H1 (cell line): Measurements from ENCODE around the gene IRF4. TPM values are rescaled to one million over a fixed set of nuclear protein-coding genes. Genes with fewer than 3 reads are reported as not detected.

ENCODE experiments used
- CTCF ChIA-PET: fragments of 300-600 bp; sonication (Branson Sonifier 250); formaldehyde crosslinking; loops from one replicate; lab custom pipeline; 2021; ENCODE audit not compliant: partially characterized antibody; lab: Charles Lee
- POLR2A ChIA-PET: fragments of 300-600 bp; sonication (Branson Sonifier 250); formaldehyde crosslinking; loops from one replicate; lab custom pipeline; 2021; ENCODE audit warnings: inconsistent platforms; ENCODE audit not compliant: partially characterized antibody; lab: Charles Lee
- DNase-seq, 2 experiments: peaks; one replicate each; pipeline versions ENCODE4 v3.0.0 to v3.0.0-alpha.2; 2010 to 2022; ENCODE audit warnings: low spot score in 2 of 2, low read depth in 1 of 2, mixed read lengths in 1 of 2
- FAIRE-seq: peaks from 2 replicates; lab custom pipeline; 2011; peaks lifted over from hg19 to GRCh38; lab: Jason Lieb, UNC
- H2AFZ ChIP-seq: 2 replicates; pipeline ENCODE4 v1.8.1; 2012; ENCODE audit warnings: low read length, inconsistent platforms
- H2AK5ac ChIP-seq: 2 replicates; pipeline ENCODE4 v1.6.1; 2013; ENCODE audit warnings: low read depth, low read length
- H2BK120ac ChIP-seq: replicated peaks from 2 replicates; pipeline ENCODE3; 2013; ENCODE audit warnings: low read depth, low read length, inconsistent platforms
- H2BK12ac ChIP-seq: 2 replicates; pipeline ENCODE4 v1.6.1; 2013; ENCODE audit warnings: low read depth, low read length
- H2BK15ac ChIP-seq: 2 replicates; pipeline ENCODE4 v1.6.1; 2013; ENCODE audit warnings: low read length
- H2BK20ac ChIP-seq: 2 replicates; pipeline ENCODE4 v1.6.1; 2013; ENCODE audit warnings: low read length
- H2BK5ac ChIP-seq: 2 replicates; pipeline ENCODE4 v1.6.1; 2013; ENCODE audit warnings: low read depth, low read length
- H3K14ac ChIP-seq: 2 replicates; pipeline ENCODE4 v1.6.1; 2013; ENCODE audit warnings: inconsistent platforms; ENCODE audit not compliant: insufficient read length
- H3K18ac ChIP-seq: 2 replicates; pipeline ENCODE4 v1.6.1; 2013; ENCODE audit warnings: low read length; ENCODE audit errors: extremely low read depth
- H3K23ac ChIP-seq: 2 replicates; pipeline ENCODE4 v1.6.1; 2013; ENCODE audit warnings: inconsistent platforms; ENCODE audit not compliant: insufficient read length
- H3K23me2 ChIP-seq: 2 replicates; pipeline ENCODE4 v1.6.1; 2013; ENCODE audit warnings: low read depth, low read length
- H3K27ac ChIP-seq: 2 replicates; pipeline ENCODE4 v1.6.1; 2011; ENCODE audit warnings: low read depth, low read length, inconsistent platforms
- H3K27me3 ChIP-seq, 4 experiments: replicated peaks in 1 of 4; 1 replicate in 1 of 4; 2 replicates in 3 of 4; pipeline versions ENCODE4 v1.6.1 to v1.8.1; 2011 to 2013; ENCODE audit warnings: low read length in 3 of 4, mild to moderate bottlenecking in 3 of 4, inconsistent platforms in 2 of 4, mixed read lengths in 2 of 4, moderate library complexity in 1 of 4; ENCODE audit not compliant: control insufficient read depth in 3 of 4, insufficient read depth in 3 of 4; ENCODE audit errors: extremely low read depth in 1 of 4
- H3K36me3 ChIP-seq, 4 experiments: 2 replicates each; pipeline versions ENCODE4 v1.6.1 to v1.8.1; 2011 to 2013; ENCODE audit warnings: mild to moderate bottlenecking in 4 of 4, low read length in 3 of 4, moderate library complexity in 2 of 4, control low read depth in 1 of 4, inconsistent platforms in 1 of 4; ENCODE audit not compliant: insufficient read depth in 4 of 4, control insufficient read depth in 2 of 4
- H3K4ac ChIP-seq: replicated peaks from 2 replicates; pipeline ENCODE3; 2013; ENCODE audit warnings: low read length, low read depth, mixed read lengths, inconsistent platforms; ENCODE audit not compliant: insufficient read length
- H3K4me1 ChIP-seq, 4 experiments: replicated peaks in 1 of 4; 1 replicate in 1 of 4; 2 replicates in 3 of 4; pipeline versions ENCODE4 v1.6.1 to v1.8.1; 2011 to 2013; ENCODE audit warnings: low read length in 3 of 4, inconsistent platforms in 2 of 4, mixed read lengths in 1 of 4; ENCODE audit not compliant: insufficient read depth in 4 of 4, control insufficient read depth in 3 of 4
- H3K4me2 ChIP-seq, 2 experiments: 2 replicates each; pipeline versions ENCODE4 v1.6.1 to v1.8.1; 2011 to 2013; ENCODE audit warnings: low read depth in 2 of 2, low read length in 2 of 2, control low read depth in 1 of 2, inconsistent platforms in 1 of 2, mild to moderate bottlenecking in 1 of 2; ENCODE audit not compliant: insufficient read depth in 1 of 2
- H3K4me3 ChIP-seq, 4 experiments: fragments of 200-600, 300-600 bp in 1 of 4; sonication (generic), shearing (Covaris generic), sonication (Bioruptor Twin) in 1 of 4; 2 replicates each; pipeline versions ENCODE4 v1.5.1 to v1.8.1; 2011 to 2016; ENCODE audit warnings: low read length in 4 of 4, low read depth in 3 of 4, control low read depth in 2 of 4, inconsistent platforms in 2 of 4, mild to moderate bottlenecking in 2 of 4, mixed read lengths in 1 of 4, moderate library complexity in 1 of 4; ENCODE audit not compliant: insufficient read depth in 2 of 4; ENCODE audit errors: extremely low read depth in 1 of 4
- H3K56ac ChIP-seq: replicated peaks from 2 replicates; pipeline ENCODE3; 2013; ENCODE audit warnings: low read depth, mild to moderate bottlenecking, mixed read lengths, low read length, inconsistent platforms; ENCODE audit not compliant: insufficient read length
- H3K79me1 ChIP-seq: 2 replicates; pipeline ENCODE4 v1.6.1; 2013; ENCODE audit warnings: low read depth, low read length, control low read depth
- H3K79me2 ChIP-seq, 2 experiments: 2 replicates each; pipeline versions ENCODE4 v1.6.1 to v1.8.1; 2012 to 2013; ENCODE audit warnings: low read length in 2 of 2, mild to moderate bottlenecking in 2 of 2, inconsistent platforms in 1 of 2; ENCODE audit not compliant: insufficient read depth in 2 of 2, control insufficient read depth in 1 of 2
- H3K9ac ChIP-seq, 4 experiments: replicated peaks in 1 of 4; 1 replicate in 1 of 4; 2 replicates in 3 of 4; pipeline versions ENCODE4 v1.6.1 to v1.8.1; 2011 to 2013; ENCODE audit warnings: low read depth in 3 of 4, low read length in 3 of 4, control low read depth in 2 of 4, mild to moderate bottlenecking in 2 of 4, moderate library complexity in 2 of 4, inconsistent platforms in 1 of 4; ENCODE audit errors: extremely low read depth in 1 of 4
- H3K9me3 ChIP-seq, 2 experiments: 2 replicates each; pipeline versions ENCODE4 v1.6.1 to v1.8.1; 2012 to 2013; ENCODE audit warnings: mild to moderate bottlenecking in 2 of 2, moderate library complexity in 2 of 2, control low read depth in 1 of 2, inconsistent platforms in 1 of 2, low read depth in 1 of 2, low read length in 1 of 2, mixed read lengths in 1 of 2; ENCODE audit not compliant: insufficient read depth in 2 of 2
- H4K20me1 ChIP-seq, 2 experiments: replicated peaks in 1 of 2; 2 replicates each; pipeline versions ENCODE3 to v1.8.1; 2011 to 2013; ENCODE audit warnings: inconsistent platforms in 2 of 2, low read length in 2 of 2, mild to moderate bottlenecking in 1 of 2; ENCODE audit not compliant: insufficient read depth in 2 of 2, control insufficient read depth in 1 of 2
- H4K5ac ChIP-seq: 2 replicates; pipeline ENCODE4 v1.6.1; 2013; ENCODE audit warnings: low read length, low read depth, mixed read lengths, inconsistent platforms; ENCODE audit not compliant: insufficient read length
- H4K8ac ChIP-seq: 2 replicates; pipeline ENCODE4 v1.8.0; 2013; ENCODE audit warnings: mild to moderate bottlenecking, moderate library complexity, low read length, inconsistent platforms; ENCODE audit not compliant: insufficient read depth; ENCODE audit errors: extremely low read depth
- H4K91ac ChIP-seq: replicated peaks from 2 replicates; pipeline ENCODE3; 2013; ENCODE audit warnings: low read length, mixed read lengths, inconsistent platforms; ENCODE audit not compliant: insufficient read length
- EGR1 ChIP-seq: IDR thresholded peaks from 2 replicates; pipeline ENCODE4 v1.6.1; 2011; ENCODE audit warnings: low read depth, low read length, borderline replicate concordance
- EP300 ChIP-seq, 2 experiments: IDR thresholded peaks; 1 replicate in 1 of 2; 2 replicates in 1 of 2; pipeline ENCODE4 v1.6.1; 2011 to 2012; ENCODE audit warnings: low read depth in 2 of 2, low read length in 2 of 2, mild to moderate bottlenecking in 2 of 2, borderline replicate concordance in 1 of 2, inconsistent platforms in 1 of 2, moderate library complexity in 1 of 2
- HDAC6 ChIP-seq: IDR thresholded peaks from one replicate; pipeline ENCODE4 v1.7.1; 2012; ENCODE audit warnings: low read depth, mild to moderate bottlenecking, inconsistent platforms, low read length, moderate library complexity
- JUN ChIP-seq: IDR thresholded peaks from 2 replicates; pipeline ENCODE4 v1.6.1; 2011; ENCODE audit warnings: low read depth, mild to moderate bottlenecking, improper control_type of control experiment, low read length
- POLR2A ChIP-seq, 2 experiments: IDR thresholded peaks; 1 replicate in 1 of 2; 2 replicates in 1 of 2; pipeline ENCODE4 v1.6.1; 2011; ENCODE audit warnings: low read depth in 2 of 2, low read length in 2 of 2, mild to moderate bottlenecking in 2 of 2; ENCODE audit errors: control extremely low read depth in 1 of 2
- RXRA ChIP-seq: IDR thresholded peaks from 2 replicates; pipeline ENCODE4 v1.6.1; 2011; ENCODE audit warnings: low read depth, mild to moderate bottlenecking, low read length, moderate library complexity; ENCODE audit not compliant: insufficient read depth
- SIN3A ChIP-seq, 2 experiments: IDR thresholded peaks in 1 of 2; conservative IDR thresholded peaks in 1 of 2; 2 replicates each; pipeline ENCODE4 v1.6.1; 2011 to 2012; ENCODE audit warnings: low read length in 2 of 2, improper control_type of control experiment in 1 of 2, low read depth in 1 of 2, mild to moderate bottlenecking in 1 of 2
- SIX5 ChIP-seq: IDR thresholded peaks from 2 replicates; pipeline ENCODE4 v1.6.1; 2011; ENCODE audit warnings: mild to moderate bottlenecking, low read depth, low read length
- TAF7 ChIP-seq: optimal IDR thresholded peaks from 2 replicates; pipeline ENCODE3; 2011; ENCODE audit warnings: low read depth, mild to moderate bottlenecking, inconsistent platforms, low read length, moderate library complexity, borderline replicate concordance
- WGBS, 2 experiments: shearing (Covaris generic) in 1 of 2; methylation state at CpG; one replicate each; pipeline versions ENCODE4 v1.1.6 to v1.1.7; 2013 to 2015; ENCODE audit warnings: low lambda C conversion rate in 2 of 2, mixed read lengths in 2 of 2, inconsistent platforms in 1 of 2, low coverage in 1 of 2, missing lambda C conversion rate in 1 of 2; ENCODE audit not compliant: insufficient replicate concordance in 2 of 2, insufficient coverage in 1 of 2, insufficient read length in 1 of 2; ENCODE audit errors: extremely low coverage in 1 of 2, missing lambda C conversion rate in 1 of 2; 5-methylcytosine and 5-hydroxymethylcytosine counted together
- polyA plus RNA-seq, 7 experiments: library from polyadenylated mRNA; depleted of rRNA in 3 of 7; stranded (reverse) in 5 of 7; unstranded in 2 of 7; fragments of >200 nt in 5 of 7; fragments of 200-250 nt in 2 of 7; gene quantifications; 1 replicate in 5 of 7; 2 replicates in 1 of 7; 4 replicates in 1 of 7; pipeline versions ENCODE4 v1.2.1 to v1.2.3, GENCODE V29; 2011 to 2013; ENCODE audit warnings: missing spikeins in 2 of 7, mixed read lengths in 2 of 7
- total RNA-seq: library from RNA; stranded (reverse); fragmentation: NEBNext Ultra II Directional; extraction: Animal tissue kit (Norgen Biotek cat#: 25700); gene quantifications from 2 replicates; pipeline ENCODE4 v1.2.1, GENCODE V29; 2021
- TF ChIP-seq, protein P1 (sequence below): IDR thresholded peaks from 2 replicates; pipeline ENCODE4 v1.6.1; 2012; ENCODE audit warnings: low read length, inconsistent platforms

IRF4 gene
- total and polyA plus RNA-seq, 2 of the 8 experiments (the other 6 are each of a cell fraction or from before 2014, with no cell fraction given): 0.77 to 2.1 TPM

DNA sequence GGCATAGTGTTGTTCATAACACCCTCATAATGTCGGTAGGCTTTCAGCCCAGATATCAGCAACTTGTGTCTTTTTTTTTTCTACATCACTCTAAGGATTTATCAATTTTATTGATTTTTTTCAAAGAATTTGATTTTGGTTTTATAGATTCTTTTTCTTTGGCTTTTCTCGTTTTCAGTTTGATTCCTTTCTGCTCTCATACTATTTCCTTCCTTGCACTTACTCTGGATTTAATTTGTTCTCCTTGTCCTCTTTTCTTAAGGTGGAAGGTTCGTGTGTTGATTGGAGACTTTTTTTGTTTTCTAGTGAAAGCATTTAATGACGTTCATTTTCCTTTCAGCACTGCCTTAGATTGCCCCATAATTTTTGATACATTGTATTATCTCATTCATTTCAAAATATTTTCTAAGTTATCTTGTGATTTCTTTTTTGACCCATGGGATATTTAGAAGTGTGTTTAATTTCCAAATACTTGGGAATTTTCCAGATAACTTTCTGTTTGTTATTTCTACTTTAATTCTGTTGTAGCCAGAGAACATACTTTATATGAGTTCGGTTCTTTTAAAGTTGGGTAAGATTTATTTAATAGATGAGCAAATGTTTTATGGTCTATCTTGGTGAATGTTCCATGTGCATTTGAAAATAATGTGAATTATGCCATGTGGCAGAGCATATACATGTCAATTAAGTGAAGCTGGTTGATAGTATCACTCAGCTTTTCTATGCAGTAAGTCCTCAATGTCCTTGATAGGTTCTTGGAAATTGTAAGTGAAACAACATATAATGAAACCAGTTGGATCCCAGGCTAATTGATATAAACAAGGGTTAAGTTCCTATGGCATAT, 62.8 kb downstream of the IRF4 start:
- H2BK12ac ChIP-seq: no peak overlapping the region
- no peak overlapping the region for H2BK15ac ChIP-seq
- H3K18ac ChIP-seq: no peak overlapping the region
- no peaks in the 10 kb centered on the region for H3K79me1 ChIP-seq
- no peak overlapping the region for H2BK20ac ChIP-seq
- H3K4me1 ChIP-seq: peaks cover 0 to 4% (median 2%) of the 10 kb centered on the region in 4 experiments; a peak in 3 of 7 replicates
- H4K20me1 ChIP-seq: no peaks in the 10 kb centered on the region
- no peak overlapping the region for H3K23ac ChIP-seq
- H4K8ac ChIP-seq: no peak overlapping the region
- H3K23me2 ChIP-seq: no peaks in the 10 kb centered on the region
- DNase-seq (no peak), FAIRE-seq (no peak)
- no peak overlapping the region for H2AK5ac ChIP-seq
- H3K4me3 ChIP-seq: no peak overlapping the region
- H3K56ac ChIP-seq: no peak overlapping the region
- no peaks in the 10 kb centered on the region for H3K79me2 ChIP-seq
- POLR2A ChIA-PET: interaction anchor here (1.0 kb wide), 1 partner anchor 8 kb away, joined by 3 read pairs; no protein-coding TSS in a partner anchor
- H3K27me3 ChIP-seq: no peaks in the 10 kb centered on the region
- H3K4ac ChIP-seq: no peak overlapping the region
- H2BK120ac ChIP-seq: no peak overlapping the region
- WGBS, 2 experiments: 83% methylated on average over 5 of the region's 5 CpGs; no CpG with 5 or more reads in 1 of the 2 experiments
- no peak overlapping the region for H3K9ac ChIP-seq
- no peak overlapping the region for H3K27ac ChIP-seq
- H2AFZ ChIP-seq: no peak overlapping the region
- H3K14ac ChIP-seq: no peak overlapping the region
- H4K91ac ChIP-seq: no peak overlapping the region
- H2BK5ac ChIP-seq: no peak overlapping the region
- H3K4me2 ChIP-seq: no peak overlapping the region
- H4K5ac ChIP-seq: no peak overlapping the region
- CTCF ChIA-PET: no interaction called here
- peaks cover 3 to 10% of the 10 kb centered on the region in 2 experiments; a peak in 3 of 4 replicates for H3K9me3 ChIP-seq
- H3K36me3 ChIP-seq: no peaks in the 10 kb centered on the region; a peak in 1 of 8 replicates
- TF ChIP-seq, protein P1, sequence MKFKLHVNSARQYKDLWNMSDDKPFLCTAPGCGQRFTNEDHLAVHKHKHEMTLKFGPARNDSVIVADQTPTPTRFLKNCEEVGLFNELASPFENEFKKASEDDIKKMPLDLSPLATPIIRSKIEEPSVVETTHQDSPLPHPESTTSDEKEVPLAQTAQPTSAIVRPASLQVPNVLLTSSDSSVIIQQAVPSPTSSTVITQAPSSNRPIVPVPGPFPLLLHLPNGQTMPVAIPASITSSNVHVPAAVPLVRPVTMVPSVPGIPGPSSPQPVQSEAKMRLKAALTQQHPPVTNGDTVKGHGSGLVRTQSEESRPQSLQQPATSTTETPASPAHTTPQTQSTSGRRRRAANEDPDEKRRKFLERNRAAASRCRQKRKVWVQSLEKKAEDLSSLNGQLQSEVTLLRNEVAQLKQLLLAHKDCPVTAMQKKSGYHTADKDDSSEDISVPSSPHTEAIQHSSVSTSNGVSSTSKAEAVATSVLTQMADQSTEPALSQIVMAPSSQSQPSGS: no peak
- TF ChIP-seq RXRA (no peak), EGR1 (no peak), SIX5 (no peak), POLR2A (IDR thresholded peaks at IDR 0.05; ENCODE audit: control extremely low read depth in 1 of 2, low read depth in 2 of 2, low read length in 2 of 2) (no peak), HDAC6 (no peak), JUN (no peak), EP300 (IDR thresholded peaks at IDR 0.05; ENCODE audit: borderline replicate concordance in 1 of 2, low read depth in 2 of 2, low read length in 2 of 2) (no peak), SIN3A (conservative IDR thresholded peaks at IDR 0.05 in 1 of 2, IDR thresholded peaks at IDR 0.05 in 1 of 2; ENCODE audit: low read depth in 1 of 2, low read length in 2 of 2) (no peak), TAF7 (no peak)
